ENCODE measurements around the gene TSPOAP1. TPM values are rescaled to one million over a fixed set of nuclear protein-coding genes. Genes with fewer than 3 reads are reported as not detected.

The TSPOAP1 gene
- total RNA-seq, 3 donors from 2014 or later, result 2.6 to 42.1 (median 26.9) TPM

DNA sequence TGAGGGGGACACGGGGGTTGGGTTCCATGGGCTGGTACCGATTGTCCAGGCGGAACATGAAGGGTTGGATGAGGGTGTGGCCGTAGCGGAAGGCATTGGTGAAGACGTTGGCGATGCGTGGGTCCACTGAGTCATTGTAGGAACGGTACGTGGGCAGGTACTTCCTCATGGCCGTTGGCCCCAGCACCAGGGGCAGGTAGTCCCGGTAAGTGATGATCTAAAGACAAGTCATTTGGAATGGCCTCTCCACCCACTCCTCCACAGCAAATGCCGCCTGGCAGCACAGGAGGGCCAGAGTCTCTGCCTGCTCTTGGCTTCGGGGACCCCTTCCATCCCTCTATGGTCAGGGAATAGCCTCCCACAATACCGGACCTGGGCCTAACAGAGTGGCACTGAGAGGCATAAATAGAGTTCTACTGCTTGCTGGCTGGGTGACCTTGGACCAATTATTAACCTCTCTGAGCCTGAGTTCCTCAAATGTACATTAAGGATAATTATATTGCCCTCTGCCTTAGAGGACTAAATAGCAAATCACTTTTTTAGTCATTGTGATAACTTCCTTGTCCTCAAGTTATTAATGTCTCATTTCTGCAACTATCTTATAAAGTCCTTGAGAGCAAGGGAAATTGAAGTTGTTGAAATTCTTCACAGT lies 55.0 kb downstream of the TSPOAP1 start:
- no peak overlapping the region for H3K27ac ChIP-seq
- no peak for TF ChIP-seq POLR2AphosphoS5 (IDR thresholded peaks at IDR 0.05)
- no peak for TF ChIP-seq POLR2A (IDR thresholded peaks at IDR 0.05)
- TF ChIP-seq, protein P1, sequence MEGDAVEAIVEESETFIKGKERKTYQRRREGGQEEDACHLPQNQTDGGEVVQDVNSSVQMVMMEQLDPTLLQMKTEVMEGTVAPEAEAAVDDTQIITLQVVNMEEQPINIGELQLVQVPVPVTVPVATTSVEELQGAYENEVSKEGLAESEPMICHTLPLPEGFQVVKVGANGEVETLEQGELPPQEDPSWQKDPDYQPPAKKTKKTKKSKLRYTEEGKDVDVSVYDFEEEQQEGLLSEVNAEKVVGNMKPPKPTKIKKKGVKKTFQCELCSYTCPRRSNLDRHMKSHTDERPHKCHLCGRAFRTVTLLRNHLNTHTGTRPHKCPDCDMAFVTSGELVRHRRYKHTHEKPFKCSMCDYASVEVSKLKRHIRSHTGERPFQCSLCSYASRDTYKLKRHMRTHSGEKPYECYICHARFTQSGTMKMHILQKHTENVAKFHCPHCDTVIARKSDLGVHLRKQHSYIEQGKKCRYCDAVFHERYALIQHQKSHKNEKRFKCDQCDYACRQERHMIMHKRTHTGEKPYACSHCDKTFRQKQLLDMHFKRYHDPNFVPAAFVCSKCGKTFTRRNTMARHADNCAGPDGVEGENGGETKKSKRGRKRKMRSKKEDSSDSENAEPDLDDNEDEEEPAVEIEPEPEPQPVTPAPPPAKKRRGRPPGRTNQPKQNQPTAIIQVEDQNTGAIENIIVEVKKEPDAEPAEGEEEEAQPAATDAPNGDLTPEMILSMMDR (IDR thresholded peaks at IDR 0.05), result no peak
- H3K27me3 ChIP-seq, result no peaks in the 10 kb centered on the region
- no peak for DNase-seq (ENCODE audit: low spot score in 2 of 2)
- H3K36me3 ChIP-seq, result no peaks in the 10 kb centered on the region
- intact Hi-C loops (cut with DNase I; ENCODE audit: low total_unique reads), result no loop called here
- H3K9me3 ChIP-seq, result no peaks in the 10 kb centered on the region
- no peaks in the 10 kb centered on the region for H3K4me1 ChIP-seq
- H3K4me3 ChIP-seq, result no peak overlapping the region

DNA sequence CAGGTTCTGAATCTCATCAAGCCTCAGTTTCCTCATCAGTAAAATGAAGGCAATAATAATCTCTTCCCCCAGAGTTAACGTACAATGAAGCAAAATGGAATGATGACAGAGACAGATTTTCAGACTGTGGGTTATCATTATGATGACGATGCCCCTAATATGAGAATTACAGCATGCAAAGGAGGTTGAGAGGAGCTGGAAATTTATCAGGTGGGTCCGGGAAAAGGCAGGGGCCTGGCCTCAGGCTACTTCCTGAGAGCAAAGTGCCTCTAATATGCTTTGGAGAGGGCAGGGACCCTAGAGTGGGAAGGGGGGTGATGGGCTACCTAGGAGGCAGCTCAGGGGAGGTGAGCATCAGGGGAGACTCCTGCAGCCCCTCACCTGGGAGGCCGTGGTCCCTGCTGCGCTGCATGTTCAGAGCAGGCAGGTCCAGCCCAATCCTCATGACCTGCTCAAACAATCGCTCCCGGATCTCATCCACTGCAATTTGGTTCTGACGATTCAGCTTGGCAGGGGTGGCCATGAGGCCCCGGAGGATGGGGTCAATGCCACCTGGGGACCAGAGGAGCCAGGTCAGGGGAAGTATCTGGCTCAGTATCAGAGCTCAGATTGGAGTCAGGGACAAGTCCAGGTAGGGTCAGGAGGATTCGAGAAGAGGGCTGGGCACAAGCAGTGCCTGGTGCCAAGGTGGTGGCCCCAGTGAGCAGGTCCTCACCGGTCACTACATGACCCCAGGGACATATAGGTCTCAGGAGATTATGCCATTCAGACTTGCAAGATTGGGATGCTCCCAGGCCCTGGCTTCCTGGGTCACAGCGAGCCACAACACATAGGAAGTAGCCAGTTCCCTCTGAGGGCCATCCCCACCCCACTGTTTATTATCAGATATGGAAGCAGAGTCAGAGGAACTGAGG lies 56.0 kb downstream of the TSPOAP1 start:
- TF ChIP-seq, protein P1 (IDR thresholded peaks at IDR 0.05), result no peak
- TF ChIP-seq POLR2AphosphoS5 (IDR thresholded peaks at IDR 0.05), result no peak
- no peak for TF ChIP-seq POLR2A (IDR thresholded peaks at IDR 0.05)
- Histone ChIP-seq H3K4me3 (no peak overlapping the region), H3K27ac (no peak overlapping the region), H3K4me1 (no peaks in the 10 kb centered on the region), H3K9me3 (no peaks in the 10 kb centered on the region), H3K27me3 (peaks cover 0 to 1% of the 10 kb centered on the region in 2 donors), H3K36me3 (no peaks in the 10 kb centered on the region)
- DNase-seq (ENCODE audit: low spot score in 2 of 2), result no peak
- intact Hi-C loops (cut with DNase I; ENCODE audit: low total_unique reads), result no loop called here

DNA sequence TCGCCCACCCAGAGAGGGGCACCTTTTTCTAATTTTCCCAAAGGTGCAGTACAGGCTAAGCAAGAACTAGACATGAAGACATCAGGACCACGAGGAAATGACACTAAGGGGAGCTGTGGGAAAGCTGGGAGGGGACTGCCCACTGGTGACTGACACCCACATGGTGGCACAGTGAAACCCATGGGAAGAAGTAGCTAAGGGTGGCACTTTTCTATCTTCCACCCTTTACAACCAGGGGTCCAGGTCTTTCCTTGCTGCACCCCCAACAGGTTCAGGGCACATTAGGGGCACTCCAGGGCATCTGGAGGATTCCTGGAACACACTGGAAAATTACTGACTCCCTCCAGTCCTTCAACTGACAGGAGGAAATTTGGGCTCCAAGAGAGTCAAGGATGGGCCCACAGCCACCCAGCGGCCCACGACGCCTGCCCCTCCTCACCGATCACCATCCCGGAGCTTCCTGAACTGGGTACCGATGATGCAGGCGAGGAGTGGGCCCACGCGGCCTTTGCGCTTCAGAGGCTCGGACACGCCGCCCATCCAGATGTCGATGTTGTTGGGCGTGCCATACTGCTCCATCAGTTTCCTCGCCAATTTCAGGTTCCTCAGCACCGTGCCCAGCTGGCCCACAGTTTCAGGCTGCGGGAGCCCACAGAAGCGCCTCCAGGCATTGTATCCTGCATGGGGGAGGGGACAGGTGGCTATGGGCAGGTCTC lies 57.2 kb downstream of the TSPOAP1 start:
- peaks cover 0 to 10% of the 10 kb centered on the region in 2 donors for H3K27me3 ChIP-seq
- H3K9me3 ChIP-seq, result no peaks in the 10 kb centered on the region
- intact Hi-C loops (cut with DNase I; ENCODE audit: low total_unique reads), result no loop called here
- no peak for DNase-seq (ENCODE audit: low spot score in 2 of 2)
- H3K4me3 ChIP-seq, result no peak overlapping the region
- H3K36me3 ChIP-seq, result no peaks in the 10 kb centered on the region
- no peaks in the 10 kb centered on the region for H3K4me1 ChIP-seq
- no peak overlapping the region for H3K27ac ChIP-seq
- TF ChIP-seq, protein P1 (IDR thresholded peaks at IDR 0.05), result no peak
- TF ChIP-seq POLR2AphosphoS5 (IDR thresholded peaks at IDR 0.05), result no peak
- no peak for TF ChIP-seq POLR2A (IDR thresholded peaks at IDR 0.05)

DNA sequence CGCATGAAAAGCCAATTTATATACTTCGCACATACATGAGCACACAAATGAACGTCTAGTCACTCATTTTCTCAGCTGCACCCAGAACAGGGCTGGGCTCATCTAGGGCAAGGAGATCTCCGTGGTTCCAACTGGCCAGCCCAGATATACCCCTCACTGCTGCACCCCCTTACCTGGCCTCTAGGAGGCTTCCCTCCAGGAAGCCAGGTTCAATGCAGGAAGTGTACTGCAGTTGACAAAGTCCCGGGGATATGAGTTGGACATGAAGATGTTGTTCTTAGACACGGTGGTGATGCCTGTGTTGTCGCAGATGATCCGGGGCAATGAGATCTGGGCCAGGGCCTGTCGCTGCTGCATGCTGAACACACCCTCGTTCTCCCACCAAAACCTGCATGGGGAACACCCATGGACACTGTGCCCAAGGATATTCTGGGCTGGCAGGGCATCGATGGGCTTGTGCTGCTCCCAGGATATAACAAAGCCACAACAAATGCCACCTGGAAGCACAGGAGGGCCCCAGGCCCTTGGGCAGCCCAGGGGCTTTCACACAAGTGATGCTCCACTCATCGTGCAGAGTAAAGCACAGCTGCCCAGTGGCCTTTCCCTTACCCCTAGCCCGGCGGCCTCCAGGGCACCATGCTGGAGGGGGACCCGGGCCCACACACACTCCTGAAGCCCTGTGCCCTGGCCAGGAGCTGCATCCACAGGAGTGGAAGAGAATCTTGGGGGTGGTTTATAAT lies 57.9 kb downstream of the TSPOAP1 start:
- Histone ChIP-seq H3K27me3 (peaks cover 0 to 10% of the 10 kb centered on the region in 2 donors), H3K4me1 (no peaks in the 10 kb centered on the region), H3K9me3 (no peaks in the 10 kb centered on the region), H3K4me3 (no peak overlapping the region), H3K27ac (no peak overlapping the region), H3K36me3 (no peaks in the 10 kb centered on the region)
- TF ChIP-seq POLR2AphosphoS5 (IDR thresholded peaks at IDR 0.05), result no peak
- no peak for TF ChIP-seq POLR2A (IDR thresholded peaks at IDR 0.05)
- TF ChIP-seq, protein P1 (IDR thresholded peaks at IDR 0.05), result no peak
- intact Hi-C loops (cut with DNase I; ENCODE audit: low total_unique reads), result no loop called here
- no peak for DNase-seq (ENCODE audit: low spot score in 2 of 2)
